Activated CD4-positive, alpha-beta T cell treated with anti-CD3 and anti-CD28 coated beads, Interleukin-2, Interleukin-4, amounts not matched to agents 100 ng/mL and 50 ng/mL, durations not matched to agents 16 hours and 8 hours (primary cell): ENCODE data around the gene SPEF2.

Source experiments
- DNase-seq: peaks from one replicate; pipeline ENCODE4 v3.0.0-alpha.2; 2020; ENCODE audit warnings: low spot score

Gene SPEF2, protein sequence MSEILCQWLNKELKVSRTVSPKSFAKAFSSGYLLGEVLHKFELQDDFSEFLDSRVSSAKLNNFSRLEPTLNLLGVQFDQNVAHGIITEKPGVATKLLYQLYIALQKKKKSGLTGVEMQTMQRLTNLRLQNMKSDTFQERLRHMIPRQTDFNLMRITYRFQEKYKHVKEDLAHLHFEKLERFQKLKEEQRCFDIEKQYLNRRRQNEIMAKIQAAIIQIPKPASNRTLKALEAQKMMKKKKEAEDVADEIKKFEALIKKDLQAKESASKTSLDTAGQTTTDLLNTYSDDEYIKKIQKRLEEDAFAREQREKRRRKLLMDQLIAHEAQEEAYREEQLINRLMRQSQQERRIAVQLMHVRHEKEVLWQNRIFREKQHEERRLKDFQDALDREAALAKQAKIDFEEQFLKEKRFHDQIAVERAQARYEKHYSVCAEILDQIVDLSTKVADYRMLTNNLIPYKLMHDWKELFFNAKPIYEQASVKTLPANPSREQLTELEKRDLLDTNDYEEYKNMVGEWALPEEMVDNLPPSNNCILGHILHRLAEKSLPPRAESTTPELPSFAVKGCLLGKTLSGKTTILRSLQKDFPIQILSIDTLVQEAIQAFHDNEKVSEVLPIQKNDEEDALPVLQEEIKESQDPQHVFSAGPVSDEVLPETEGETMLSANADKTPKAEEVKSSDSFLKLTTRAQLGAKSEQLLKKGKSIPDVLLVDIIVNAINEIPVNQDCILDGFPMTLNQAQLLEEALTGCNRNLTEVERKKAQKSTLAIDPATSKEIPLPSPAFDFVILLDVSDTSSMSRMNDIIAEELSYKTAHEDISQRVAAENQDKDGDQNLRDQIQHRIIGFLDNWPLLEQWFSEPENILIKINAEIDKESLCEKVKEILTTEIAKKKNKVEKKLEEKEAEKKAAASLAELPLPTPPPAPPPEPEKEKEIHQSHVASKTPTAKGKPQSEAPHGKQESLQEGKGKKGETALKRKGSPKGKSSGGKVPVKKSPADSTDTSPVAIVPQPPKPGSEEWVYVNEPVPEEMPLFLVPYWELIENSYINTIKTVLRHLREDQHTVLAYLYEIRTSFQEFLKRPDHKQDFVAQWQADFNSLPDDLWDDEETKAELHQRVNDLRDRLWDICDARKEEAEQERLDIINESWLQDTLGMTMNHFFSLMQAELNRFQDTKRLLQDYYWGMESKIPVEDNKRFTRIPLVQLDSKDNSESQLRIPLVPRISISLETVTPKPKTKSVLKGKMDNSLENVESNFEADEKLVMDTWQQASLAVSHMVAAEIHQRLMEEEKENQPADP (N-terminal part only)

DNA sequence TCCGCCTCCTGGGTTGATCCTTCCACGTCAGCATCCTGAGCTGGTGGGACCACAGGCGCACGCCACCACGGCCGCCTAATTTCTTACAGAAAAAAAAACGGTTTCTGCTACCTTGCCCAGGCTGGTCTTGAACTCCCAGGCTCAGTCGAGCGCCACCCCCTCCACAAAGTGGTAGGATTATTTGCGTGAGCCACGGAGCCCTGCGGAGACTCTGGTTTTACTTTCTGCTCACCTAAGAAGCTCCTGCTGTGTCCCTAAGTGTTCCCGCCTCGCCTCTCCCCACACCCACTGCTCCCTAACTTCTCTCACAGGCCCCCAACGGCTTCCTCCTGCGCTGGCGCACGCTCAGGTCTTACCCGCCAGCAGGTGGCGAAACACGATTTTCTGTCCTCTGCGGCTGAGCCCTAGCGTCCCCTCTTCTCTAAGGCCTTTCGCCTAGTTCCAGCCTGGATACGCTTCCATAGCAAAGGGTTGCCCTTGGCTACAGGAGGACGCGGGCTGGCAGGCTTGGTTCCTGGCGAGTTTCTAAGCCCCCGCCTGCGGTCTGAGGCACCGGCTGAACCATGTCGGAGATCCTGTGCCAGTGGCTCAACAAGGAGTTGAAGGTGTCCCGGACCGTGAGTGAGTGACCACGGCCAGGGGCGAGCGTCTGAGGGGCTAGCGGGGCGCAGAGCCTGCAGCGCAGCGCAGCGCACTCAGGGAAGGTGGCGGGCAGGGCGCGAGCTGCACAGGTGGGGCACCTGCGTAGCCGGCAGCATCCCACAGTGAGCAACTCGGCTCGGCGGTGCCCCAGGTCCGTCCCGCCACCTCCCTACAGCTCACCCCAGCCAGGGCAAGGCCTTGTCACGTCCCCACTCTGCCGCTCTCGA, at the start of gene SPEF2:
Gene SPEF2 (plus strand): TSS at position 429 of the 869 bp plus-strand sequence. CDS start 135 bp downstream, at position 564.
- peak; percentile 91 for DNase-seq

DNA sequence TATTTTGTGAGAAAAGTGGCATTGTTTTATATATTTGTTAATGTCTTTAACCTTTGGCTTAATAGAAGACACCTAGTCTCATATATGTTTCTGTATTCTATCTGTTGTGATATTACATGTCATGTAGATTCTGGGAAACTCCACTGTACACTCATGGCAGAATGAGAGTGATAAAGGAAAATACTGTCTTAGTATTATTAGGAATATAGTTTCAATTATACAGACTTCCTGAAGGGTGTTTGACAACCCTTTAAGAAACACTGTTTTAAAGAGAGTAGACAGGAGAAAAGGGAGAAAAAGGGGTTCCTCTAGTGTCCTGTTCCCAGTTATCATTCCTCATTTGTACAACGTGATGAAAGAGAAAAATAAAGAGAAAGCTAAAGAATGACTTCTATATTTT, 42.1 kb upstream of the SPEF2 start:
- no peak for DNase-seq

DNA sequence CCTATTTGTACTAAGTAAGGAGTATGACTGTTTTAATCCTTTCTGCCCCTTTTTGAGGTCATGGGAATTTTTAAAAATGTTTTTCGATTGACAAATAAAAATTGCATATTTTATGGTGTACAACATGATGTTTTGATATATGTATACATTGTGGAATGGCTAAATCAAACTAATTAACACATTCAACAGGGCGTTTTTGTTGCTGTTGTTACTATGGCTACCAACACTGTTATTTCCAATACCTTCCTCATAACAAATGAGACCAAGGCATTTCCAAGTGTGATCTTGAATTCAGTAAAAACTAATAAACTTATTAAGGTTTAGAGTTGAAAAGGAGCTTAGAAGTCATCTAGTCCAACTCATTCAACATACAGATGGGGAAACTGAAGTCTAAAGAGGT, 30.2 kb upstream of the SPEF2 start:
- DNase-seq = no peak

DNA sequence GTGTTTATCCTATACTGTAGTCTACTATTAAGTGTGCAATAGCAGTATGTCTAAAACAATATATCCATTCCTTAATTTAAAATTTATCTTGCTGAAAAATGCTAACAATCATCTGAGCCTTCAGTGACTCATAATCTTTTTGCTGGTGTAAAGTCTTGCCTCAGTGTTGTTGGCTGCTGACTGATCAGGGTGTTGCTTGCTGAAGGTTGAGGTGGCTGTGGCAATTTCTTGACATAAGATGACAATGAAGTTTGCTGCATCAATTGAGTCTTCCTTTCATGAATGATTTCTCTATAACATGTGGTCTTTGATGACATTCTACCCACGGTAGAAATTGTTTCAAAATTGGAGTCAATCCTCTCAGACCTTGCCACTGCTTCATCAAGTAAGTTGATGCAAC, 24.3 kb upstream of the SPEF2 start:
- no peak for DNase-seq

DNA sequence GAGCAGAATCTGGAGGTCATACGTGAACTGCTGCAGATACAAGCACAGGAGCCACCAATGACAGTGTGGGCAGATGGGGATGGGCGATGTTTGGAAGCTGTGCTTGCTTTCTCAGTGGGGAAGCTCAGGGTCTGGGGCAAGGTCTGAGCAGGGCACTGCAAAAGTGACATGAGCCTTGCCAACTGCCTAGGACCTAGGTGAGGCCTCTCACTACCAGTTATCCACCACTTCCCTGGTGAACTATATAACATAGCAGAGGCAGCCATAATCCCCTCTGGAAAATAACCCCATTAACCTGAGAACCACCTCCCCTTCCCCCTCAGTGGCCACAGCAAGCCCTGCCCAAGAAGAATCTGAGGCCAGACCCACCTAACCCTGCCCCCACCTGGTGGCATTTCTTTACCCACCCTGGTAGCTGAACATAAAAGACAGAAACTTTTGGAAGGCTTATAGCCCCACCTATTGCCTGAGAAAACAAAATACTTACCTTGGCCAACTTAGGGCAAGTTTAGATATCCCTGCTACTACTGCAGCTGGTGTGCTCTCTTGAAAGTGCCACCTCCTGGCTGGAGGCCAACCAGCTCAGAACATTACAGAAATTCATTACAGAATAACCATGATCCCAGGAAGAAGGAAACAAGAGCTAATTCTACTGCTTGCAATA, 18.8 kb upstream of the SPEF2 start:
- no peak for DNase-seq

DNA sequence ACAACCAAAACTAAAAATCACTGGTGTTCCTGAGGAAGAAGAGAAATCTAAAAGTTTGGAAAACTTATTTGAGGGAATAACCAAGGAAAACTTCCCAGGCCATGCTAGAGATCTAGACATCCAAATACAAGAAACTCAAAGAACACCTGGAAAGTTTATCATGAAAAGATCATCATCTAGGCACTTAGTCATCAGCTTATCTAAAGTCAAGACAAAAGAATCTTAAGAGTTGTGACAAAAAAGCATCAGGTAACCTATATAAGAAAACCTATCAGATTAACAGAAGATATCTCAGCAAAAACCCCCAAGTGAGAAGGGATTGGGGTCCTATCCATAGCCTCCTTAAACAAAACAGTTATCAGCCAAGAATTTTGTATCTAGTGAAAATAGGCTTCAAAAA, 17.1 kb upstream of the SPEF2 start:
- DNase-seq = no peak

DNA sequence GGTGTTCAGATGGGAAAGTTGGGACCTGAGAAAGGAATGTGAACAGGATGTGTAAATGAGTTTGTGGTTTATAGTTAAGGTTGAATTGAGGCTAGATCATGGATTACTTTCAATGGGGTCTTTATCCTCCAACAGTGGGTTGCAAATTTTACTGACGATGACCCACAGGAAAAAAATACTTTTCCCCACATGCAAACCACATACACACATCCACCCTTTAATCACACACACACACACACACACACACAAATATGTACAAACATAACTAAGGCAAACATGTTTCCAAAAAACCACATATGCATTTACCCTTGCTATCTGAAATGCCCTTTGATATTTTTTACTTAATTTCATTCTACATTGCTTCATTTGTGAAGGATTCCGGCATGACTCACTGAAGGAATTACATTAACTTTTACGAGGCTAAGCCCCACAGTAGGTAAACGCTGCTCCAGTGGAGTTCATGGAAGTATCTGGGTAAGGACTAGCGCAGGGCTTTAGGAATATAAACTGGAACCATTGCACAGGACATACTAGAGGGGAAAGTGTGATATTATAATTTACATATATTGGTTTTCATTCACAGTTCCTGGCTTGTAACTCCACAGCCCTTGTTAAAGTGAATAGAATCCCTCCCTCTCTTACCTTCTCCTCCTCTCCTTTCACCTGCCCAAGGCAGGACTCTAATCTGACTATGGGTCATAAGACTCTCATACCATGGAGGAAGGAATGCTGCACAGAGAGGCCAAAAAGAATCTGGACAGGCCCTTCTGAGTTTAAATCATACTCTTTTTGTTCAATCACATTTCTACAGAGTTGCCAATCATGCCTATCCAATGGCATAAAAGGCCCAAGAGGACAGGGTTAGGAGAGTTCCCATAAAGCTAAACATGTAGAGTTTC, 8.5 kb upstream of the SPEF2 start:
- no peak for DNase-seq

DNA sequence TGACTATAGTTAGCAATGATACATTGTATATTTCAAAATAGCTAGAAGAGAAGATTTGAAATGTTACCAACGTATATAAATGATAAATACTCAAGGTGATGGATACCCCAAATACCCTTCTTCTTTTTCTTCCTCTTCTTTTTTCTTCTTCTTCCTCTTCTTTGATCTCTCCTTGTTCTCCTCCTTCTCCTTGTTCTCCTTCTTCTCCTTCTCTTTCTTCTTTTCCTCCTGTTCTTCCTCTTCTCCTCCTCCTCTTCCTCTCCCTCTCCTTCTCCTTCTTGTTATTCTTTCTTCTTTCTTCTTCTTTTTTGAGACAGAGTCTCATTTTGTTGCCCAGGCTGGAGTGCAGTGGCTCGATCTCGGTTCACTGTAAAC, 616 bp upstream of the SPEF2 start:
- DNase-seq = no peak

DNA sequence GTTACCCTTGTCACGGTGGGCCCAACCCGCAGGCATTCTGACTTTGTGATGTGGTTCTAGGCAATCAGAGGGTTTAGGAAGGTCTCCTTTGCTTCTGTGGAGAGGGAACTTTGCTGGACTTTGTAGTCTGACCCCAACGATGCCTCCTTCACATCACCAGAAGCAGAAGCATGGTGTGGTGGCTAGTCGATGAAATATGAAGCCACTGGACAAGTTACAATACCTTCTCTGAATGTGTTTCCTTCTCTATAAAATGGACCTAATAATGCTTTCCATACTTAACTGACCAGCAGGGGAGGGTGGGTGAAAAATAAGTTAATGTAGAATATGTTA, 607 bp downstream of the SPEF2 start:
- DNase-seq = no peak

DNA sequence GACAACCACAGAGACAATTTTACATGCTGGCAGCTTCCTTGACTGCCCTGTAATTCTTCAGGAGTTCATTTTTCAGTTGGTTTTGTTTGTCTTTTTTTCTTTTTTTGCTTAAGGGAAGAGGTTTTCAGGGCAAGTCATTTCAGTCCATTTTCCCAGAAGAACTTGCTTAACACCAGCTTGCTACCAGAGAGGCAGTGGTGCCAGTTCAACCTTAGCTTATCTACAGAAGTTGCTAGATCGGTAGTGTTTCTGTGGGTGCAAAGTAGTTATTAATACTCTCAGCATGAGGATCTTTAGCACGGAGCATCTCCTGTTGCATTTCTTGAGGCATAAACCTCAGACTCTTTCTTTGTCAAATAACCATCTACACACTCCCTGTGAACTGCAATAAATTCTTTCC, 1.1 kb downstream of the SPEF2 start:
- DNase-seq = peak; percentile 62

DNA sequence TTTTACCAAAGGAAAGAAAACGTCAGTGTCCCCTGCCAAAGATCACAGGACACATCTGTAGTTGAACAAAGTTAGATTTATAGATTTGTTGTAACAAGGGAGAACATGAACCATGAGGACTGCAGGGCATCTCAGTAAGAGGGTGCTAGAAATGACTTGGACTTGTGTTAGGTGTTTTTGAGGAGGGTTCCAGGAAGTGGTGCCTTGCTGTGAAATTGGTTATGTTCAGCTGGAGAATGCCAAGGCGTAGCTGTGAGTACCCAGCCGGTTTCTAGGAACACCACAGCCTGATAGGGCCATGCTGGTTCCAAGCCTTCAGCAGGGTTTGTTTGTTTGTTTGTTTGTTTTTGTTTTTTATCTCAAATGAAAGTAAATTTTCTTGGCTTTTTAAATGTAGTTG, 5.3 kb downstream of the SPEF2 start:
- DNase-seq = peak; percentile 69

DNA sequence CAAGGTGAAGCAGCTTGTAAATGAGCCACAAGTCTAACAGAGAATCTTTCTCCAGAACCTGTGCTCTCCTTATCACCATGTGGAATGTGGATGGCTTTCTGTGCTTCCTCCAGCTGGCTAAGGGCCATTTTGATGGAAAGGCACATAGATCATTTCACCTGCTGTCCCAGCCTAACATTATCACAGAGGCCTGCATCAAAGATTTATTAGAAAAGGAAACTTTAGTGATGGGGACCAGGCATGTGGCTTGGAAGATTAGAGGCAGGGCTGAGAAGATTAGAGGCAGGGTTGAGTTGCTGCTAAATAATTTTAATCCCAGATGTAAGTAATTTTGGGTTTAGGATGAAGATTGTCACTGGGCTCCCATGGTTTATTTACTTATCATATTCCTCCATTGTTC, 6.3 kb downstream of the SPEF2 start:
- no peak for DNase-seq

DNA sequence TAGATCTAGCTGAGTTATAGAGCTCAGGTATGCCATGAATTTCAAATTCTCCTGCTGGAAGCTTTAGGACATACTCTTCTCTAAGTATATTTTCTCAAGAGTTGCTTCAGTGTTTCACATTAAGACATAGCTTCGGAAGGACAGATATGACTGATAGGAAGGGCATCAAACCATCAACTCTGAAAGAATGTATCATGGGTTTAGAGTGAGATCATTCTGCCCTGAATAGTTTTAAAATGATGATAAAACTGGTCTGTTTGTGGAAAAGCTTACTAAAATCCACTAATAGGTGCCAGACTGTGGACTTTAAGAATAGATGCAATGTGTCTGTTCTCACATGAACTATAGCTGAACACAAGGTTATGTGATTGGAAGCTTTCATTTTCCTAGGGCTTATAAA, 8.4 kb downstream of the SPEF2 start:
- DNase-seq = peak; percentile 58

DNA sequence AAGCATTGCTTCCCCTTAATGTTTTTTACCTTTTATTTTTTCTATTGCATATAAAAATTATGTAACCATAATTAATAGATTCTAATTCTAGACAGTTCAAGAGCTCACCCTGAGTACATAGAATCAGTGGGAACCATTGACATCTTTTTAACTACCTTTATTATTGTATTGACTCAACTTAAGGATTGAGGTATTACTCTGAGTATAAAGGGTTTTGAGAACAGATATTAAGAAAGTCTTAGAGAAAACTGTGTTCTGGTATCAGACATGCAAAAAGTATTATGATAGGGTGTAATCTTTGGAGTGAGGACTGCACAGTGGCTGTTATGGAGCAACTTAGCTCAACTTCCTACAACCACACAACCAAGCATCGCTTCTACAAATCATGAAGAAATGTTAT, 8.9 kb downstream of the SPEF2 start:
- no peak for DNase-seq

DNA sequence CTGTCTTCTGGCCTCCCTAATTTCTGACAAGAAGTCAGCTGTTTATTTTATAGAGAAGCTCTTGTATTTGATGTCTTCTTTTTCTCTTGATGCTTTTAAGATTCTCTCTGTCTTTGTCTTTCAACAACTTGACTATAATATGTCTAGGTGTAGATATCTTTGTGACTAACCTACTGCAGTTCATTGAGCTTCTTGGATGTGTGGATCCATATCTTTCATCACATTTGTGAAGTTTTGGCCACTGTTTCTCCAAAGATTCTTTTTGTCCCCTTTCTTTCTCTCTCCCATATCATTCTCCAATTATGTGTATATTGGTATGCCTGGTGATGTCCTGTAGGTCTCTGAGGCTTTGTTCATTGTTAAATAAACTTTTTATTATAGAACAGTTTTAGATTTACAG, 16.7 kb downstream of the SPEF2 start:
- no peak for DNase-seq

DNA sequence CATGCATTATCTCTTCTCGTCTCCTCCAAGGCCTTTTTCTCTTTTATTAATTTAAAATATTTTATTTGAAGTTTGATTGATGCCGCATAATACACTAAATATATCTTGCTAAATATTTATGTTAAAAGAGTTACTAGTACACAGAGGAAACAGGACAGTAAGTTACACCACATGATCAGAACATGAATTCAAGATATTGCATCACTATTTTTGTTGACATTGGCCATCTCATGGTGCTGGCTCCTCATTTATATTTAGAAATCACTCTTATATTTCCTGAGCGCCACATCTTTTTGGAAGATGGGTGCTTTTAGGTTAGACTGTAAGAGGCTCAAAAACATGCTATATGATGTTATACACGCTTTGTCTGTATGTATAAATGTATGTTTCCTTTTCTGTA, 23.0 kb downstream of the SPEF2 start:
- DNase-seq = no peak

DNA sequence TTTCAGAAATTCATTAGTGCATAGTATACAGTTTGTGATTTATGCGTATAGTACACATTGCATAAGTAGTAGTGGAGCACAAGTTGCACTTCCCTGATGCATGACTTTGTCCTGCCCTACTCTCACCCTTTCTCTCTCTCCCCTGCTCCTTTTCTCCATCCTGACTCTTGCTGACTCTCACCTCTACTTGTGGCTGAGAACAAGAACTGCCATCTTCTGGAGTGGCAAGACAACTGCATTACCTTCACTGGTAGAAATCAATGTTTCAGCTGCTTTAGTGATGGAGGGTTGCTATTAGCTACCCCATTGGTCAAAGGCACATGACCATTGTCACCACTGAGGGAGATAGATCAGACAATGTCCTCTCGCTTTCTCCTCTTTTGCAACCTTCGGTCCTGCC, 26.9 kb downstream of the SPEF2 start:
- no peak for DNase-seq

DNA sequence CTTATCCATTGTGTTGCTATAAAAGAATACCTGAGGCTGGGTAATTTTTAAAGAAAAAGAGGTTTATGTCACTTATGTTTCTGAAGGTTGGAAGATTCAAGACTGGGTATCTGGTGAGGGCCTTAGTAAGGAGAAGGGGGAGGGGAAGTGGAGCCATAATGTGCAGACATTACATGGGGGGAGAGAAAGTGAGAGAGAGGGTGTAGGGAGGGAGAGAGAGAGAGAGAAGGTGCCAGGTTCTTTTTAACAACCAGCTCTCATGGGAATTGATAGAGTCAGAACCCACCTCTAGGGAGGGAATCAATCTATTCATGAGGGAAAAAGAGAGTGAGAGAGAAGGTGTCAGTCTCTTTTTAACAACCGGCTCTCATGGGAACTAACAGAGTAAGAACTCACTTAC, 29.5 kb downstream of the SPEF2 start:
- DNase-seq = no peak

DNA sequence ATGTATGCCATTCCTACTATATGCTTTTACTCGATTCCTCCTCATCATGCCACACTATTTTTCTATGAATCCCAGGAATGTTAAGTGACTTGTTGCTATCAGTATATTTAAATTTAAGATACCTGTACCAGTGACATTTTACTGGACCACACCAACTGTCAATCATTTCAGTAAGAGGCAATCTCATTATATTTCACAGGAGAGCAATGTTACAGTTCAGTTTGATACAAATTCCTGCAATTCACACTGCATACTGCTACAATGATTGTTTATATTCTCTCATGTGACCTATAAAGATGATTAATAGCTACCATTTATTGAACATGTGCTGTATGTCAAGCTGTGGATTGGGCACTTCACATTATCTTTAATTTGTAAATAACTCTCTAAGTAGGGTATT, 30.0 kb downstream of the SPEF2 start:
- no peak for DNase-seq
